IMR-90 (cell line): ENCODE data around the gene MEGF9. TPM values are rescaled to one million over a fixed set of nuclear protein-coding genes. Genes with fewer than 3 reads are reported as not detected.

ENCODE experiments used
- ATAC-seq: fragments of 200-7000 bp; cut with Tn5 transposase; 2 replicates; pipeline ENCODE4 v1.9.1; 2020; ENCODE audit warnings: low read depth, mild to moderate bottlenecking, moderate library complexity
- BruUV-seq: library from RNA; stranded (reverse); fragments of 400-500 nt; replicated peaks from 2 replicates; lab custom pipeline; 2021; lab: Mats Ljungman, UMichigan
- CTCF ChIA-PET: fragments of 300-600 bp; formaldehyde crosslinking; extraction: SDS; loops from one replicate; lab custom pipeline; 2021; ENCODE audit warnings: antibody characterized with exemption; lab: Yijun Ruan, JAX
- POLR2A ChIA-PET: fragments of 300-600 bp; sonication (Branson Sonifier 250); formaldehyde crosslinking; loops from one replicate; lab custom pipeline; 2022; ENCODE audit warnings: antibody characterized with exemption; ENCODE audit not compliant: unreplicated experiment; lab: Charles Lee
- DNase-seq: peaks from one replicate; pipeline ENCODE4 v3.0.0; 2013
- H2AFZ ChIP-seq: replicated peaks from 2 replicates; pipeline ENCODE3; 2013; ENCODE audit warnings: low read length, mild to moderate bottlenecking; ENCODE audit not compliant: poor library complexity
- H2AK5ac ChIP-seq: 2 replicates; pipeline ENCODE4 v1.6.1; 2013; ENCODE audit warnings: low read depth, low read length, inconsistent platforms
- H2AK9ac ChIP-seq: replicated peaks from 2 replicates; pipeline ENCODE3; 2013; ENCODE audit warnings: mild to moderate bottlenecking, low read depth, low read length, moderate library complexity; ENCODE audit not compliant: poor library complexity
- H2BK120ac ChIP-seq: 2 replicates; pipeline ENCODE4 v1.6.1; 2013; ENCODE audit warnings: low read depth, low read length, inconsistent platforms
- H2BK15ac ChIP-seq: 3 replicates; pipeline ENCODE4 v1.6.1; 2013; ENCODE audit warnings: low read depth, low read length, inconsistent platforms
- H2BK20ac ChIP-seq: 2 replicates; pipeline ENCODE4 v1.6.1; 2013; ENCODE audit warnings: low read depth, mild to moderate bottlenecking, inconsistent platforms, low read length, moderate library complexity
- H2BK5ac ChIP-seq: 2 replicates; pipeline ENCODE4 v1.6.1; 2013; ENCODE audit warnings: mild to moderate bottlenecking, low read depth, low read length, inconsistent platforms; ENCODE audit not compliant: poor library complexity, severe bottlenecking
- H3K14ac ChIP-seq: replicated peaks from 2 replicates; pipeline ENCODE4 v1.6.1; 2013; ENCODE audit warnings: low read depth, low read length, inconsistent platforms
- H3K18ac ChIP-seq: 2 replicates; pipeline ENCODE4 v1.6.1; 2013; ENCODE audit warnings: low read depth, low read length, control low read depth
- H3K23ac ChIP-seq: 2 replicates; pipeline ENCODE4 v1.6.1; 2013; ENCODE audit warnings: low read depth, low read length, inconsistent platforms
- H3K27ac ChIP-seq: 2 replicates; pipeline ENCODE4 v1.5.1; 2013; ENCODE audit warnings: mild to moderate bottlenecking, control low read depth, low read length; ENCODE audit not compliant: insufficient read depth
- H3K27me3 ChIP-seq: 2 replicates; pipeline ENCODE4 v1.6.1; 2013; ENCODE audit warnings: low read length; ENCODE audit not compliant: control insufficient read depth, insufficient read depth
- H3K36me3 ChIP-seq: 2 replicates; pipeline ENCODE4 v1.6.1; 2013; ENCODE audit warnings: low read length, mixed read lengths; ENCODE audit not compliant: control insufficient read depth, insufficient read depth
- H3K4ac ChIP-seq: 2 replicates; pipeline ENCODE4 v1.6.1; 2013; ENCODE audit warnings: low read depth, low read length, inconsistent platforms
- H3K4me1 ChIP-seq: 2 replicates; pipeline ENCODE4 v1.6.1; 2013; ENCODE audit warnings: low read length, mixed read lengths; ENCODE audit not compliant: control insufficient read depth, insufficient read depth
- H3K4me2 ChIP-seq: 2 replicates; pipeline ENCODE4 v1.6.1; 2013; ENCODE audit warnings: low read depth, mild to moderate bottlenecking, control low read depth, low read length, moderate library complexity
- H3K4me3 ChIP-seq: 2 replicates; pipeline ENCODE4 v1.5.1; 2013; ENCODE audit warnings: low read depth, mild to moderate bottlenecking, control low read depth, low read length, moderate library complexity; ENCODE audit not compliant: insufficient read depth
- H3K56ac ChIP-seq: 2 replicates; pipeline ENCODE4 v1.6.1; 2013; ENCODE audit warnings: low read length, inconsistent platforms; ENCODE audit not compliant: insufficient read depth; ENCODE audit errors: extremely low read depth
- H3K79me1 ChIP-seq, 2 experiments: 2 replicates each; pipeline ENCODE4 v1.6.1; 2013; ENCODE audit warnings: low read length in 2 of 2, inconsistent platforms in 1 of 2, low read depth in 1 of 2
- H3K9ac ChIP-seq: 2 replicates; pipeline ENCODE4 v1.6.1; 2013; ENCODE audit warnings: low read depth, low read length, control low read depth
- H3K9me1 ChIP-seq: 2 replicates; pipeline ENCODE4 v1.6.1; 2013; ENCODE audit warnings: low read length, inconsistent platforms; ENCODE audit not compliant: insufficient read depth
- H3K9me3 ChIP-seq: 2 replicates; pipeline ENCODE4 v1.6.1; 2013; ENCODE audit warnings: low read length; ENCODE audit not compliant: control insufficient read depth, insufficient read depth
- H4K20me1 ChIP-seq: 2 replicates; pipeline ENCODE4 v1.6.1; 2013; ENCODE audit warnings: low read length, inconsistent platforms; ENCODE audit not compliant: insufficient read depth
- H4K5ac ChIP-seq: 2 replicates; pipeline ENCODE4 v1.6.1; 2013; ENCODE audit warnings: mild to moderate bottlenecking, low read depth, low read length, control low read depth
- H4K8ac ChIP-seq, 2 experiments: 2 replicates each; pipeline ENCODE4 v1.6.1; 2013; ENCODE audit warnings: low read depth in 2 of 2, low read length in 2 of 2, control low read depth in 1 of 2, inconsistent platforms in 1 of 2
- H4K91ac ChIP-seq: 2 replicates; pipeline ENCODE4 v1.6.1; 2013; ENCODE audit warnings: low read depth, low read length, inconsistent platforms; ENCODE audit not compliant: insufficient read depth
- BHLHE40 ChIP-seq: fragments of 150-350 bp; IDR thresholded peaks from 2 replicates; pipeline ENCODE4 v1.6.1; 2016; ENCODE audit warnings: mild to moderate bottlenecking, low read depth, low read length
- CEBPB ChIP-seq: IDR thresholded peaks from 2 replicates; pipeline ENCODE4 v1.6.1; 2012; ENCODE audit warnings: low read depth, low read length, improper control_type of control experiment
- CHD1 ChIP-seq: IDR thresholded peaks from 2 replicates; pipeline ENCODE4 v1.6.1; 2012; ENCODE audit warnings: low read depth, low read length, improper control_type of control experiment
- CTCF ChIP-seq: conservative IDR thresholded peaks from 2 replicates; pipeline ENCODE4 v1.5.1; 2012; ENCODE audit warnings: mild to moderate bottlenecking, low read depth, low read length, improper control_type of control experiment
- ELK1 ChIP-seq: fragments of 150-350 bp; IDR thresholded peaks from 2 replicates; pipeline ENCODE4 v1.6.1; 2016; ENCODE audit warnings: low read depth, mild to moderate bottlenecking, low read length, moderate library complexity, borderline replicate concordance
- FOS ChIP-seq: fragments of 150-350 bp; IDR thresholded peaks from 2 replicates; pipeline ENCODE4 v1.6.1; 2016; ENCODE audit warnings: low read depth, low read length
- MAFK ChIP-seq: IDR thresholded peaks from 2 replicates; pipeline ENCODE4 v1.6.1; 2012; ENCODE audit warnings: low read depth, low read length, improper control_type of control experiment
- MAZ ChIP-seq: IDR thresholded peaks from 2 replicates; pipeline ENCODE4 v1.6.1; 2012; ENCODE audit warnings: low read depth, mild to moderate bottlenecking, low read length, improper control_type of control experiment, moderate library complexity, borderline replicate concordance
- MXI1 ChIP-seq: IDR thresholded peaks from 2 replicates; pipeline ENCODE4 v1.6.1; 2012; ENCODE audit warnings: low read depth, mild to moderate bottlenecking, low read length, moderate library complexity, borderline replicate concordance
- NFE2L2 ChIP-seq: fragments of 150-350 bp; IDR thresholded peaks from 2 replicates; pipeline ENCODE4 v1.6.1; 2016; ENCODE audit warnings: low read depth, mild to moderate bottlenecking, low read length
- RAD21 ChIP-seq: IDR thresholded peaks from 2 replicates; pipeline ENCODE4 v1.6.1; 2012; ENCODE audit warnings: low read length, improper control_type of control experiment
- RCOR1 ChIP-seq: IDR thresholded peaks from 2 replicates; pipeline ENCODE4 v1.6.1; 2012; ENCODE audit warnings: mild to moderate bottlenecking, low read length, improper control_type of control experiment; ENCODE audit not compliant: insufficient replicate concordance
- RFX5 ChIP-seq: IDR thresholded peaks from 2 replicates; pipeline ENCODE4 v1.8.0; 2012; ENCODE audit warnings: low read depth, mild to moderate bottlenecking, low read length, moderate library complexity
- SMC3 ChIP-seq: fragments of 150-350 bp; IDR thresholded peaks from 2 replicates; pipeline ENCODE4 v1.6.1; 2016; ENCODE audit warnings: low read depth, mild to moderate bottlenecking, antibody characterized with exemption, low read length, moderate library complexity
- dilution Hi-C: fragments of 300-500 bp; cut with HindIII; formaldehyde crosslinking; loops from one replicate; pipeline ENCODE4 v1.14.3; 2018; ENCODE audit warnings: low sequenced_read_pairs; ENCODE audit not compliant: unreplicated experiment
- in situ Hi-C: fragments of 300-500 bp; cut with MboI; formaldehyde crosslinking; loops from 3 replicates; pipeline ENCODE4 v1.14.3; 2019; ENCODE audit warnings: low sequenced_read_pairs, inconsistent platforms, mixed read lengths
- intact Hi-C: fragments of 100-400 bp; cut with micrococcal nuclease; formaldehyde crosslinking; loops from 2 replicates; pipeline ENCODE4 v1.10.0; 2022
- polyA plus RNA-seq, 3 experiments: library from polyadenylated mRNA; depleted of rRNA; stranded (reverse); fragments of >200 nt; gene quantifications; 2 replicates each; pipeline ENCODE4 v1.2.3, GENCODE V29; 2012; ENCODE audit warnings: low replicate concordance in 1 of 3
- total RNA-seq: library from RNA; depleted of rRNA; stranded (reverse); fragments of >200 nt; gene quantifications from 2 replicates; pipeline ENCODE4 v1.2.3, GENCODE V29; 2012

Gene MEGF9
- total and polyA plus RNA-seq, 2 of the 4 experiments (the other 2 are of a cell fraction): 3.4 TPM

GRCh38 chr9:120711841-120712538 is 2.3 kb downstream of the MEGF9 start (continued):
- TF ChIP-seq MAFK: no peak

DNA sequence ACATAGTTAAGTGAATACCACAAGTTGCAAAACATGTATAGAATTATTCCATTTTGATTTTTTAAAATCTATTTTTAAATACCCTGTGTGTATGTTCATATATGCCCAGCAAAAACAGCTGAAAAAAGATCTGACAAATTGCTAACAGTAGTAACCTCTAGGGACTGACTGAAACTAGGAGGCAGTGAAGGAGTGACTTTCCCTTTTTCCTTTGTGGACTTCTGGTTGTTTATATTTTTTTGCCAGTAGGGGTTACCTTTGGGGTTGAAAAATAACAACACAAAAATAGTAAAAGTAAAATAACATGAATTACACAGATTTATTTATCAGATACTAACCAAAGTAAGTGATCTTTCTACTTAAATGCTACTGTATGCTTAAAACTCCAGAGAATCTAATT is 2.9 kb downstream of the MEGF9 start:
- no peak overlapping the region for H2BK15ac ChIP-seq
- DNase-seq: no peak
- BruUV-seq: no TSS peak
- peaks cover 3% of the 10 kb centered on the region; the same call in 1 of the 2 replicates for H3K9me1 ChIP-seq
- no peak overlapping the region for H4K8ac ChIP-seq
- no peak overlapping the region for H3K14ac ChIP-seq
- no peak overlapping the region for H3K27ac ChIP-seq
- H2AFZ ChIP-seq: no peak overlapping the region
- no peak overlapping the region for H3K9ac ChIP-seq
- no peaks in the 10 kb centered on the region for H4K20me1 ChIP-seq
- no peak overlapping the region for H3K4ac ChIP-seq
- H3K23ac ChIP-seq: no peak overlapping the region
- H3K79me1 ChIP-seq: peaks cover 16 to 59% of the 10 kb centered on the region in 2 experiments; a peak in 3 of 4 replicates
- H3K36me3 ChIP-seq: no peaks in the 10 kb centered on the region
- H2BK5ac ChIP-seq: no peak overlapping the region
- peak overlapping the region; percentile 31; the same call in 1 of the 2 replicates for H3K4me2 ChIP-seq
- no peak for ATAC-seq
- no peaks in the 10 kb centered on the region for H3K27me3 ChIP-seq
- H3K4me3 ChIP-seq: no peak overlapping the region
- H4K5ac ChIP-seq: no peak overlapping the region
- H3K56ac ChIP-seq: no peak overlapping the region
- dilution Hi-C loops (no loop called here), in situ Hi-C loops (no loop called here), intact Hi-C loops (no loop called here)
- H4K91ac ChIP-seq: no peak overlapping the region
- no peak overlapping the region for H2AK9ac ChIP-seq
- no peak overlapping the region for H2AK5ac ChIP-seq
- H3K18ac ChIP-seq: no peak overlapping the region
- ChIA-PET POLR2A (no interaction called here), CTCF (interaction anchor here (0.6 kb wide), 1 partner anchor 21 kb away, joined by 3 read pairs; no protein-coding TSS in a partner anchor)
- no peak overlapping the region for H2BK120ac ChIP-seq
- no peak overlapping the region for H2BK20ac ChIP-seq
- no peaks in the 10 kb centered on the region for H3K9me3 ChIP-seq
- H3K4me1 ChIP-seq: peaks cover 13% of the 10 kb centered on the region
- TF ChIP-seq RAD21 (no peak), SMC3 (no peak), RCOR1 (no peak), MXI1 (no peak), MAFK (no peak), RFX5 (no peak), BHLHE40 (no peak), CTCF (no peak), CHD1 (no peak), CEBPB (no peak), MAZ (no peak), NFE2L2 (no peak), ELK1 (no peak), FOS (no peak)
